Mesenchymal stem cell (in vitro differentiated cells and primary cell): ENCODE measurements around the gene IGSF9B.

Source experiments
- DNase-seq: peaks from one replicate; pipeline ENCODE4 v3.0.0-alpha.2; 2013
- H2AFZ ChIP-seq: one replicate; pipeline ENCODE4 v1.6.1; 2013; ENCODE audit warnings: low read depth, mild to moderate bottlenecking, control low read depth, inconsistent platforms, low read length, moderate library complexity
- H2AK5ac ChIP-seq: 2 replicates; pipeline ENCODE4 v1.6.1; 2013; ENCODE audit warnings: low read length, moderate library complexity, mild to moderate bottlenecking, inconsistent platforms; ENCODE audit not compliant: severe bottlenecking
- H2BK120ac ChIP-seq: one replicate; pipeline ENCODE4 v1.6.1; 2013; ENCODE audit warnings: low read depth, mild to moderate bottlenecking, inconsistent platforms, low read length, moderate library complexity
- H2BK12ac ChIP-seq, 2 experiments: one replicate each; pipeline ENCODE4 v1.6.1; 2013; ENCODE audit warnings: inconsistent platforms in 2 of 2, low read length in 2 of 2, mild to moderate bottlenecking in 2 of 2, moderate library complexity in 2 of 2, control low read depth in 1 of 2
- H2BK15ac ChIP-seq: one replicate; pipeline ENCODE4 v1.6.1; 2013; ENCODE audit warnings: mild to moderate bottlenecking, low read depth, inconsistent platforms; ENCODE audit not compliant: poor library complexity, severe bottlenecking
- H2BK5ac ChIP-seq: 2 replicates; pipeline ENCODE4 v1.6.1; 2013; ENCODE audit warnings: low read depth, mild to moderate bottlenecking, low read length, control low read depth, inconsistent platforms; ENCODE audit not compliant: poor library complexity, severe bottlenecking
- H3K14ac ChIP-seq, 2 experiments: one replicate each; pipeline ENCODE4 v1.6.1; 2013; ENCODE audit warnings: inconsistent platforms in 2 of 2, low read length in 2 of 2, control low read depth in 1 of 2, mild to moderate bottlenecking in 1 of 2, moderate library complexity in 1 of 2
- H3K18ac ChIP-seq, 2 experiments: one replicate each; pipeline ENCODE4 v1.6.1; 2013; ENCODE audit warnings: inconsistent platforms in 2 of 2, low read length in 2 of 2, control low read depth in 1 of 2, low read depth in 1 of 2, mild to moderate bottlenecking in 1 of 2
- H3K23ac ChIP-seq, 2 experiments: one replicate each; pipeline ENCODE4 v1.6.1; 2013; ENCODE audit warnings: inconsistent platforms in 2 of 2, low read length in 2 of 2, mild to moderate bottlenecking in 2 of 2, moderate library complexity in 2 of 2, control low read depth in 1 of 2
- H3K27ac ChIP-seq: 2 replicates; pipeline ENCODE4 v1.5.1; 2013; ENCODE audit warnings: mild to moderate bottlenecking, moderate library complexity, low read length, control low read depth, inconsistent platforms; ENCODE audit not compliant: poor library complexity, severe bottlenecking
- H3K27me3 ChIP-seq, 2 experiments: 2 replicates each; pipeline versions ENCODE4 v1.6.1 to v1.7.0; 2013; ENCODE audit warnings: low read length in 2 of 2, mild to moderate bottlenecking in 2 of 2, moderate library complexity in 2 of 2, control low read depth in 1 of 2, inconsistent platforms in 1 of 2; ENCODE audit not compliant: control insufficient read depth in 1 of 2, insufficient read depth in 1 of 2
- H3K36me3 ChIP-seq, 2 experiments: 2 replicates each; pipeline versions ENCODE4 v1.6.1 to v1.7.0; 2013; ENCODE audit warnings: low read length in 2 of 2, control low read depth in 1 of 2, inconsistent platforms in 1 of 2, low read depth in 1 of 2, mild to moderate bottlenecking in 1 of 2; ENCODE audit not compliant: insufficient read depth in 2 of 2, control insufficient read depth in 1 of 2
- H3K4ac ChIP-seq, 2 experiments: one replicate each; pipeline ENCODE4 v1.6.1; 2013; ENCODE audit warnings: inconsistent platforms in 2 of 2, low read length in 2 of 2, mild to moderate bottlenecking in 2 of 2, moderate library complexity in 2 of 2, control low read depth in 1 of 2, low read depth in 1 of 2
- H3K4me1 ChIP-seq: 2 replicates; pipeline ENCODE4 v1.6.1; 2013; ENCODE audit warnings: low read depth, low read length, control low read depth; ENCODE audit not compliant: control insufficient read depth, insufficient read depth
- H3K4me2 ChIP-seq: 2 replicates; pipeline ENCODE4 v1.6.1; 2013; ENCODE audit warnings: low read length, mild to moderate bottlenecking, inconsistent platforms; ENCODE audit not compliant: poor library complexity, severe bottlenecking
- H3K4me3 ChIP-seq, 2 experiments: 2 replicates each; pipeline versions ENCODE4 v1.5.1 to v1.7.0; 2013; ENCODE audit warnings: low read length in 2 of 2, mild to moderate bottlenecking in 2 of 2, control low read depth in 1 of 2, low read depth in 1 of 2; ENCODE audit not compliant: insufficient read depth in 1 of 2
- H3K79me1 ChIP-seq: replicated peaks from 2 replicates; pipeline ENCODE4 v1.6.1; 2013; ENCODE audit warnings: mild to moderate bottlenecking, control low read depth, low read length, inconsistent platforms; ENCODE audit not compliant: poor library complexity, severe bottlenecking
- H3K9ac ChIP-seq: 2 replicates; pipeline ENCODE4 v1.7.0; 2013; ENCODE audit warnings: mild to moderate bottlenecking, low read length, moderate library complexity
- H3K9me3 ChIP-seq: 2 replicates; pipeline ENCODE4 v1.7.0; 2013; ENCODE audit warnings: mild to moderate bottlenecking, low read length; ENCODE audit not compliant: control insufficient read depth
- H4K8ac ChIP-seq: one replicate; pipeline ENCODE4 v1.6.1; 2013; ENCODE audit warnings: inconsistent platforms, mild to moderate bottlenecking, low read length, moderate library complexity
- H4K91ac ChIP-seq: one replicate; pipeline ENCODE4 v1.6.1; 2013; ENCODE audit warnings: mild to moderate bottlenecking, low read length, inconsistent platforms
- WGBS: methylation state at CpG from one replicate; pipeline ENCODE4 v1.1.7; 2013; ENCODE audit warnings: mixed read lengths; 5-methylcytosine and 5-hydroxymethylcytosine counted together

IGSF9B gene

GRCh38 chr11:133999355-133999754 is 42.6 kb upstream of the IGSF9B start:
- H3K79me1 ChIP-seq: no peaks in the 10 kb centered on the region
- no peaks in the 10 kb centered on the region for H3K4me1 ChIP-seq
- H3K9me3 ChIP-seq: no peaks in the 10 kb centered on the region
- H2BK12ac ChIP-seq: no peak overlapping the region
- no peaks in the 10 kb centered on the region for H3K36me3 ChIP-seq
- no peak overlapping the region for H3K4me3 ChIP-seq
- no peak overlapping the region for H3K9ac ChIP-seq
- no peak overlapping the region for H3K23ac ChIP-seq
- H2AK5ac ChIP-seq: no peak overlapping the region
- H3K14ac ChIP-seq: no peak overlapping the region
- no peak overlapping the region for H3K4me2 ChIP-seq
- H2BK120ac ChIP-seq: no peak overlapping the region
- 64% methylated on average over 11 of the region's 11 CpGs for WGBS
- no peak for DNase-seq
- H3K27ac ChIP-seq: no peak overlapping the region
- H2AFZ ChIP-seq: no peak overlapping the region
- no peak overlapping the region for H4K91ac ChIP-seq
- H3K27me3 ChIP-seq: peaks cover 0 to 48% of the 10 kb centered on the region in 2 experiments
- no peak overlapping the region for H2BK5ac ChIP-seq
- H2BK15ac ChIP-seq: no peak overlapping the region
- no peak overlapping the region for H3K18ac ChIP-seq
- H4K8ac ChIP-seq: no peak overlapping the region
- no peak overlapping the region for H3K4ac ChIP-seq

DNA sequence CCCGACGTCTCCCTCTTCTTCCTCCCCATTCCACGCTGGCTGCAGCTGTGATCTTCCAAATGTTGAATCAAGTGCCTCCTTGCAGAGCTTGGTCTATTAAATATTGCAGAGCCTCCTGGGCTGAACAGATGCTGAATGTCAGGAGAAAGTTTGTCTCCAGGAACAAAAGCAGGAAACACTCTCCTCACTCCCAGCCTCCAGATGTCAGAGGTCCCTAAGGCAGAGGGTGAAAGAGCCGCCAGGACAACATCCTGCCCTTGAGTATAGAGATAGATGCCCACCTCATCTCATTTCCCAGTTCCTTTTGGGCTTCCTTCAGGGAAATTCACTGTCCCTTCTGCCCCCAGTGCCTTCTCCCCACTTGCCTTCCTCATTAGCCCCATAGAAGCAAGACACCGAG is 40.8 kb upstream of the IGSF9B start:
- H2AK5ac ChIP-seq: no peak overlapping the region
- no peak overlapping the region for H2BK15ac ChIP-seq
- H2BK5ac ChIP-seq: no peak overlapping the region
- no peak overlapping the region for H3K23ac ChIP-seq
- 67% methylated on average over 1 of the region's 5 CpGs for WGBS
- no peak overlapping the region for H3K4me3 ChIP-seq
- no peak overlapping the region for H3K4ac ChIP-seq
- no peak overlapping the region for H3K18ac ChIP-seq
- no peak for DNase-seq
- no peak overlapping the region for H2BK120ac ChIP-seq
- no peak overlapping the region for H3K14ac ChIP-seq
- no peaks in the 10 kb centered on the region for H3K36me3 ChIP-seq
- no peak overlapping the region for H3K9ac ChIP-seq
- peaks cover 0 to 59% of the 10 kb centered on the region in 2 experiments for H3K27me3 ChIP-seq
- no peak overlapping the region for H4K8ac ChIP-seq
- no peaks in the 10 kb centered on the region for H3K79me1 ChIP-seq
- H3K4me2 ChIP-seq: no peak overlapping the region
- no peak overlapping the region for H2AFZ ChIP-seq
- H4K91ac ChIP-seq: no peak overlapping the region
- H3K4me1 ChIP-seq: no peaks in the 10 kb centered on the region
- H3K9me3 ChIP-seq: no peaks in the 10 kb centered on the region
- no peak overlapping the region for H3K27ac ChIP-seq
- no peak overlapping the region for H2BK12ac ChIP-seq

DNA sequence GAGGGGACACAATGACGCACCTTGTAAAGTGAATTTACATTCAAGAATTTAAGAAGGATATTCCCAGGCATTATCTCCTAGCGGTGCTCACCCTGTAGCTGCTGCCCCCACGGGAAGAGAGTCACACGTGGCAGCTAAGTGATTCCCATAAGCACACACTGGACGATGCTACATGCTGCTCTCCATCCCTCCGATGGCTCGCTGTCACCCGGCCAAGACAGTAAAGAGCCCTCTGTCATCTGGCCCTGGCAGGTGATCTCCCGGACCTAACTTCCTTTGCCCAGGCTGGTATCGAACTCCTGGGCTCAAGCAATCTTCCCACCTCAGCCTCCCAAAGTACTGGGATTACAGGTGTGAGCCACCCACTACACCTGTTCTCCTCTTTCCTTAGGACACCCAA is 39.9 kb upstream of the IGSF9B start:
- H3K79me1 ChIP-seq: no peaks in the 10 kb centered on the region
- 86% methylated on average over 10 of the region's 10 CpGs for WGBS
- no peak overlapping the region for H2BK120ac ChIP-seq
- no peak overlapping the region for H3K14ac ChIP-seq
- no peaks in the 10 kb centered on the region for H3K9me3 ChIP-seq
- no peak overlapping the region for H2AK5ac ChIP-seq
- no peak overlapping the region for H3K4ac ChIP-seq
- H3K23ac ChIP-seq: no peak overlapping the region
- H3K4me2 ChIP-seq: no peak overlapping the region
- H2BK5ac ChIP-seq: no peak overlapping the region
- no peak overlapping the region for H4K91ac ChIP-seq
- H2AFZ ChIP-seq: no peak overlapping the region
- H3K4me3 ChIP-seq: no peak overlapping the region
- no peak overlapping the region for H4K8ac ChIP-seq
- peaks cover 0 to 67% of the 10 kb centered on the region in 2 experiments for H3K27me3 ChIP-seq
- H3K9ac ChIP-seq: no peak overlapping the region
- no peak overlapping the region for H3K27ac ChIP-seq
- no peak overlapping the region for H2BK12ac ChIP-seq
- no peak for DNase-seq
- no peaks in the 10 kb centered on the region for H3K36me3 ChIP-seq
- H2BK15ac ChIP-seq: no peak overlapping the region
- H3K18ac ChIP-seq: no peak overlapping the region
- H3K4me1 ChIP-seq: no peaks in the 10 kb centered on the region

- Histone ChIP-seq H3K23ac (no peak overlapping the region), H2BK12ac (no peak overlapping the region), H2AFZ (no peak overlapping the region), H3K4me2 (no peak overlapping the region), H4K8ac (no peak overlapping the region), H3K79me1 (no peaks in the 10 kb centered on the region), H3K18ac (no peak overlapping the region), H3K9me3 (no peaks in the 10 kb centered on the region), H3K27ac (no peak overlapping the region), H3K14ac (no peak overlapping the region), H2BK5ac (no peak overlapping the region), H4K91ac (no peak overlapping the region), H3K27me3 (peaks cover 0 to 75% of the 10 kb centered on the region in 2 experiments), H3K4ac (no peak overlapping the region), H2AK5ac (no peak overlapping the region), H3K4me1 (no peaks in the 10 kb centered on the region), H2BK120ac (no peak overlapping the region), H3K4me3 (no peak overlapping the region), H3K36me3 (no peaks in the 10 kb centered on the region), H2BK15ac (no peak overlapping the region), H3K9ac (no peak overlapping the region)
- WGBS: 85% methylated on average over 8 of the region's 8 CpGs
- no peak for DNase-seq
These were observed 38.3 kb upstream of the IGSF9B start for GRCh38 chr11:133995066-133995465.
